Lung (tissue), 12 donors: ENCODE measurements around the gene DPP6. TPM values are rescaled to one million over a fixed set of nuclear protein-coding genes. Genes with fewer than 3 reads are reported as not detected.

Source experiments
- ATAC-seq: fragments of 200-7000 bp; cut with Tn5 transposase; one replicate; pipeline ENCODE4 v1.9.1; 2020; ENCODE audit warnings: moderate number of reproducible peaks; ENCODE audit not compliant: insufficient read depth, low FRiP score
- DNase-seq, 3 donors: peaks; one replicate each; pipeline ENCODE4 v3.0.0-alpha.2; 2013 to 2017
- H3K27ac ChIP-seq, 2 donors: one replicate each; pipeline ENCODE4 v1.5.1; 2013; ENCODE audit warnings: mild to moderate bottlenecking in 2 of 2, moderate library complexity in 2 of 2, control low read depth in 1 of 2, inconsistent platforms in 1 of 2, low read depth in 1 of 2, low read length in 1 of 2
- H3K27me3 ChIP-seq, 3 donors: one replicate each; pipeline ENCODE4 v1.5.1; 2013; ENCODE audit warnings: low read length in 2 of 3; ENCODE audit not compliant: control insufficient read depth in 3 of 3, insufficient read depth in 3 of 3
- H3K36me3 ChIP-seq, 4 donors: one replicate each; pipeline ENCODE4 v1.5.1; 2013; ENCODE audit warnings: low read length in 4 of 4, mild to moderate bottlenecking in 1 of 4, moderate library complexity in 1 of 4; ENCODE audit not compliant: control insufficient read depth in 4 of 4, insufficient read depth in 4 of 4
- H3K4me1 ChIP-seq, 5 donors: one replicate each; pipeline ENCODE4 v1.5.1; 2013; ENCODE audit warnings: low read length in 5 of 5, mild to moderate bottlenecking in 2 of 5, moderate library complexity in 1 of 5; ENCODE audit not compliant: control insufficient read depth in 5 of 5, insufficient read depth in 5 of 5
- H3K4me3 ChIP-seq: one replicate; pipeline ENCODE4 v1.5.1; 2013; ENCODE audit warnings: mild to moderate bottlenecking, control low read depth, moderate library complexity
- H3K9ac ChIP-seq, 2 donors: one replicate each; pipeline ENCODE4 v1.5.1; 2013; ENCODE audit warnings: low read length in 2 of 2, control low read depth in 1 of 2; ENCODE audit not compliant: insufficient read depth in 1 of 2
- H3K9me3 ChIP-seq, 4 donors: one replicate each; pipeline ENCODE4 v1.5.1; 2013; ENCODE audit warnings: low read length in 3 of 4, mild to moderate bottlenecking in 1 of 4, moderate library complexity in 1 of 4; ENCODE audit not compliant: control insufficient read depth in 4 of 4, insufficient read depth in 3 of 4
- CTCF ChIP-seq: IDR thresholded peaks from 2 replicates; pipeline ENCODE4 v1.5.1; 2012; ENCODE audit warnings: mild to moderate bottlenecking; ENCODE audit errors: control extremely low read depth, extremely low read depth
- WGBS, 2 donors: extraction: QIAGEN DNeasy Blood & Tissue Kit; methylation state at CpG; one replicate each; pipeline ENCODE4 v1.1.7; 2013; 5-methylcytosine and 5-hydroxymethylcytosine counted together
- polyA plus RNA-seq, 2 donors: library from polyadenylated mRNA; stranded (reverse); fragments of 200-250 nt; gene quantifications; one replicate each; pipeline ENCODE4 v1.2.1, GENCODE V29; 2013
- total RNA-seq, 2 donors: library from RNA; depleted of rRNA in 1 of 2; stranded (reverse); fragments of >200 nt in 1 of 2; gene quantifications; one replicate each; pipeline ENCODE4 v1.2.1, GENCODE V29; 2014 to 2021
- donor health status: control.
- donor health status: control.
- donor health status: Bipolar disorder and iron deficiency.
- donor health status: healthy.
- donor health status: DM: yes; HTN: yes; CAD: no.

DPP6 gene
- total and polyA plus RNA-seq, 4 donors, result 0.08 to 1.3 (median 0.75) TPM

DNA sequence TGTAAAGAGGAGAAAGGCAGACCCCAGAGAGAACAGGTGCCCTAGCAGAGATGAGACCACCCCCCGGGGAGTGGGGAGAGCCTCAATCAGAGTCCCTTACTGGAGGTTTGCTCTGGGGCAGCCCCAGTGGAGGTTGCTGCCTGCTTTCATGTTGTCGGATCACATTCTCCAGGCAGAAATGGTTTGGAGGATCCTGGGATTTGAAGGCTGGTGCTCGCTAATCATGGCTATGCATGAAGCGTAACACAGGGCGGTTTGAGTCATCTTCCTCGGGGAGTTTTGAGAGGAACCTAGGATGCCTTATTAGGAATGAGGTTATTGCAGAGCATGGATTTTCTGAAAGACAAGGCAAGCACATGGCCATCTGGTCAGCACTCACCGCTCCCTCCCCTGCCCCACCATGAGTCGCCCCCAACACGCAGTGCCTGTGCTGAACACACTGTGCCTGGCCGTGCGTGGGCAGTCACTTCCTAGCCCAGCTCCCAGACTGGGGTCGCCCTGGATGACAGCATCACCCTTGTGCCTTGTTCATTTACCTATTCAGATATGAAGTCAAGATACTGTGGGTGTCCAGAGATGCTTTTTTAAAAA, 319.9 kb downstream of the DPP6 start:
- DNase-seq, result no peak
- no peak for ATAC-seq
- Histone ChIP-seq H3K27ac (no peak overlapping the region), H3K36me3 (no peaks in the 10 kb centered on the region), H3K9me3 (peaks cover 0 to 8% (median 1%) of the 10 kb centered on the region in 4 donors), H3K4me3 (no peak overlapping the region), H3K4me1 (no peaks in the 10 kb centered on the region), H3K9ac (no peak overlapping the region), H3K27me3 (no peaks in the 10 kb centered on the region)
- no peak for TF ChIP-seq CTCF
- WGBS, 2 donors, result 82 to 86% methylated on average over 12 of the region's 12 CpGs

- WGBS, 2 donors, result 86 to 90% methylated on average over 3 of the region's 3 CpGs
- ATAC-seq, result no peak
Measured at GRCh38 chr7:154373956-154374355, 321.8 kb downstream of the DPP6 start.

GRCh38 chr7:154375956-154376355, 323.8 kb downstream of the DPP6 start:
- Histone ChIP-seq H3K9me3 (peaks cover 0 to 6% (median 0%) of the 10 kb centered on the region in 4 donors), H3K27ac (no peak overlapping the region), H3K4me1 (no peaks in the 10 kb centered on the region), H3K36me3 (no peaks in the 10 kb centered on the region), H3K4me3 (no peak overlapping the region), H3K9ac (no peak overlapping the region), H3K27me3 (no peaks in the 10 kb centered on the region)
- WGBS, 2 donors, result 73 to 83% methylated on average over 5 of the region's 5 CpGs
- TF ChIP-seq CTCF, result no peak
- no peak for ATAC-seq
- DNase-seq, result no peak

More at GRCh38 chr7:154373956-154374355, 321.8 kb downstream of the DPP6 start:
- DNase-seq, result no peak
- peaks cover 0 to 6% (median 1%) of the 10 kb centered on the region in 4 donors for H3K9me3 ChIP-seq
- no peaks in the 10 kb centered on the region for H3K36me3 ChIP-seq
- no peaks in the 10 kb centered on the region for H3K4me1 ChIP-seq
- H3K27me3 ChIP-seq, result no peaks in the 10 kb centered on the region
- no peak for TF ChIP-seq CTCF
- H3K4me3 ChIP-seq, result no peak overlapping the region
- H3K27ac ChIP-seq, result no peak overlapping the region
- no peak overlapping the region for H3K9ac ChIP-seq

GRCh38 chr7:154380771-154381170, 328.6 kb downstream of the DPP6 start:
- no peak overlapping the region for H3K4me3 ChIP-seq
- no peaks in the 10 kb centered on the region for H3K4me1 ChIP-seq
- ATAC-seq (no peak), DNase-seq (no peak)
- H3K9me3 ChIP-seq, result no peaks in the 10 kb centered on the region
- 71 to 80% methylated on average over 3 of the region's 3 CpGs for WGBS, 2 donors
- no peak overlapping the region for H3K9ac ChIP-seq
- no peaks in the 10 kb centered on the region for H3K27me3 ChIP-seq
- H3K27ac ChIP-seq, result no peak overlapping the region
- no peaks in the 10 kb centered on the region for H3K36me3 ChIP-seq
- no peak for TF ChIP-seq CTCF
